GM23248 (cell line): ENCODE measurements around the gene VANGL2.

Experiments
- EZH2 ChIP-seq: fragments of 200-600 bp; sonication (generic); IDR thresholded peaks from 2 replicates; pipeline ENCODE4 v1.6.1; 2018; ENCODE audit warnings: antibody characterized with exemption, mild to moderate bottlenecking; ENCODE audit not compliant: insufficient read depth, poor library complexity, severe bottlenecking
- EZH2phosphoT487 ChIP-seq: fragments of 200-600 bp; sonication (generic); IDR thresholded peaks from 2 replicates; pipeline ENCODE4 v1.6.1; 2018; ENCODE audit warnings: antibody characterized with exemption, moderate library complexity, mild to moderate bottlenecking, low read depth; ENCODE audit not compliant: insufficient read depth

GRCh38 chr1:160399544-160400222 is 681 bp upstream of the VANGL2 start:
- TF ChIP-seq EZH2: peak; percentile 73
- TF ChIP-seq EZH2phosphoT487: no peak
